GM21825 (cell line): Measurements from ENCODE around the gene GOLT1A.

Experiments used
- ATAC-seq: cut with Tn5 transposase; IDR thresholded peaks from one replicate; pipeline ENCODE4 v1.9.1; 2021; ENCODE audit warnings: mild to moderate bottlenecking, moderate library complexity; ENCODE audit not compliant: unreplicated experiment

Gene GOLT1A

GRCh38 chr1:204192589-204193352 lies 21.0 kb downstream of the GOLT1A start:
- ATAC-seq, result no peak

- no peak for ATAC-seq
These were observed 21.7 kb downstream of the GOLT1A start for GRCh38 chr1:204192046-204192445.

GRCh38 chr1:204191456-204191855 lies 22.3 kb downstream of the GOLT1A start:
- ATAC-seq, result no peak

- no peak for ATAC-seq
These were observed 23.3 kb downstream of the GOLT1A start for GRCh38 chr1:204190212-204191211.

GRCh38 chr1:204188959-204189639 lies 24.7 kb downstream of the GOLT1A start:
- no peak for ATAC-seq

- no peak for ATAC-seq
These were observed 27.2 kb downstream of the GOLT1A start for GRCh38 chr1:204186597-204186996.

GRCh38 chr1:204181116-204181515 lies 32.7 kb downstream of the GOLT1A start:
- ATAC-seq, result no peak

- no peak for ATAC-seq
These were observed 33.7 kb downstream of the GOLT1A start for GRCh38 chr1:204180133-204180532.

- no peak for ATAC-seq
These were observed 35.1 kb downstream of the GOLT1A start for GRCh38 chr1:204178487-204179281.

GRCh38 chr1:204177133-204177532 lies 36.7 kb downstream of the GOLT1A start:
- no peak for ATAC-seq

GRCh38 chr1:204176049-204176448 lies 37.7 kb downstream of the GOLT1A start:
- ATAC-seq, result no peak

GRCh38 chr1:204174958-204175357 lies 38.8 kb downstream of the GOLT1A start:
- no peak for ATAC-seq

GRCh38 chr1:204172404-204173029 lies 41.3 kb downstream of the GOLT1A start:
- ATAC-seq, result no peak

- no peak for ATAC-seq
These were observed 42.0 kb downstream of the GOLT1A start for GRCh38 chr1:204171751-204172178.

GRCh38 chr1:204170494-204171155 lies 43.2 kb downstream of the GOLT1A start:
- ATAC-seq, result no peak

- no peak for ATAC-seq
These were observed 43.9 kb downstream of the GOLT1A start for GRCh38 chr1:204169858-204170257.

- ATAC-seq, result no peak
These were observed 46.1 kb downstream of the GOLT1A start for GRCh38 chr1:204167730-204168129.

GRCh38 chr1:204166219-204166618 lies 47.6 kb downstream of the GOLT1A start, which contains the start of gene REN:
TSS of gene REN (minus strand) at chr1:204166337. CDS start at chr1:204166293, 44 bp downstream.
- no peak for ATAC-seq

- ATAC-seq, result peak; percentile 81
These were observed 51.2 kb downstream of the GOLT1A start for GRCh38 chr1:204162494-204163074.
